HUES64 (cell line): ENCODE results near the gene ABCC4.

Experiments
- H3K27ac ChIP-seq: 2 replicates; pipeline ENCODE4 v1.7.0; 2013; ENCODE audit warnings: low read depth, low read length, inconsistent platforms
- H3K27me3 ChIP-seq: 2 replicates; pipeline ENCODE4 v1.6.1; 2013; ENCODE audit warnings: mild to moderate bottlenecking, low read length; ENCODE audit not compliant: insufficient read depth
- H3K36me3 ChIP-seq: 2 replicates; pipeline ENCODE4 v1.6.1; 2013; ENCODE audit warnings: mild to moderate bottlenecking, low read length; ENCODE audit not compliant: insufficient read depth
- H3K4me1 ChIP-seq: 2 replicates; pipeline ENCODE4 v1.6.1; 2013; ENCODE audit warnings: mild to moderate bottlenecking, low read length, moderate library complexity; ENCODE audit not compliant: insufficient read depth
- H3K4me3 ChIP-seq: 2 replicates; pipeline ENCODE4 v1.5.1; 2013; ENCODE audit warnings: mild to moderate bottlenecking, low read length, moderate library complexity
- H3K9ac ChIP-seq: 2 replicates; pipeline ENCODE4 v1.6.1; 2013; ENCODE audit warnings: mild to moderate bottlenecking, low read depth, low read length
- H3K9me3 ChIP-seq: 2 replicates; pipeline ENCODE4 v1.6.1; 2013; ENCODE audit warnings: low read depth, low read length; ENCODE audit not compliant: insufficient read depth
- WGBS: fragments of 150-250, 120-280 bp; methylation state at CpG from one replicate; pipeline ENCODE4 v1.1.7; 2013; ENCODE audit warnings: missing lambda C conversion rate; 5-methylcytosine and 5-hydroxymethylcytosine counted together

The ABCC4 gene

DNA sequence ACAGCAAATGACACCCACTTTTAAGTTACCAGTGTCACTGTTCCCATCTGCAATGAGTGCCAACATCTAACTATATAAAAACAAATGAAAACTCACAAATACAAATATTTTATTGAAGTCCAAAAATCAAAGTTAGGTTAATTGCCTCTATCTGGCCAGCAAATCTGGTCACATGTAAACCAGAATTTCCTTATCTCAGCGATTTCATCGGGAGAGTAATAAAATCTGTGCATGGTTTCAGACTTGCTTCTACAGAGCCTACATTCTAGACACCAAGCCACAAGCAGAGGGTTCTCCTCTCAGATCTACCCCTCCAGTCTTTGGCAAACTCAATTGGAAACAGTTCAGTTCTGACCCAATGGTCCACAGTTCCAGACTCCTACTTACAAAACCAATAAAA is 189.6 kb downstream of the ABCC4 start:
- 95% methylated on average over 2 of the region's 2 CpGs for WGBS
- Histone ChIP-seq H3K36me3 (no peaks in the 10 kb centered on the region), H3K9ac (no peak overlapping the region), H3K4me1 (peaks cover 31% of the 10 kb centered on the region), H3K27me3 (no peaks in the 10 kb centered on the region), H3K9me3 (no peaks in the 10 kb centered on the region), H3K27ac (no peak overlapping the region), H3K4me3 (no peak overlapping the region)

DNA sequence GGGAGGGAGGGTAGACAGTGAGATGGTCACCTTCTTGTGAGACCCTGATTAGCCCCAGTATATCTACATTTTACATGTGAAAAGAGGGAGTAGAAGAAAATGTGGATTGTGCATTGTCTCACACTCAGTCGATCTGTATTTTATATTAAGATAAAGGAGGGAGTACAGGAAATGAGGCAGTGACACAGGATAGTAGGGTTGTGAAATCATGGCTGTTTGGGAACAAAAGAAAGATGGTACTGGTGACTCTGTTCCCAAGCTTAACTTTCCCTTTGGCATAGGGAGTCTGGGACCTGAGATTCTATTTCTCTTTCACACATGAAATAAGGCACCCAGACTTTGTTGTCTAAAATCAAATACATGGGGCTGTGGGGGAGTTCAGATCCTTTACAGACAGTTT is 194.7 kb downstream of the ABCC4 start:
- H3K9me3 ChIP-seq = no peaks in the 10 kb centered on the region
- no peak overlapping the region for H3K9ac ChIP-seq
- H3K4me3 ChIP-seq = no peak overlapping the region
- no peaks in the 10 kb centered on the region for H3K36me3 ChIP-seq
- 98% methylated on average over 1 of the region's 1 CpG for WGBS
- H3K27ac ChIP-seq = no peak overlapping the region
- H3K4me1 ChIP-seq = 0 out of 2 replicates have a peak, but pooled peaks cover 2% of the 10 kb centered on the region
- H3K27me3 ChIP-seq = no peaks in the 10 kb centered on the region

DNA sequence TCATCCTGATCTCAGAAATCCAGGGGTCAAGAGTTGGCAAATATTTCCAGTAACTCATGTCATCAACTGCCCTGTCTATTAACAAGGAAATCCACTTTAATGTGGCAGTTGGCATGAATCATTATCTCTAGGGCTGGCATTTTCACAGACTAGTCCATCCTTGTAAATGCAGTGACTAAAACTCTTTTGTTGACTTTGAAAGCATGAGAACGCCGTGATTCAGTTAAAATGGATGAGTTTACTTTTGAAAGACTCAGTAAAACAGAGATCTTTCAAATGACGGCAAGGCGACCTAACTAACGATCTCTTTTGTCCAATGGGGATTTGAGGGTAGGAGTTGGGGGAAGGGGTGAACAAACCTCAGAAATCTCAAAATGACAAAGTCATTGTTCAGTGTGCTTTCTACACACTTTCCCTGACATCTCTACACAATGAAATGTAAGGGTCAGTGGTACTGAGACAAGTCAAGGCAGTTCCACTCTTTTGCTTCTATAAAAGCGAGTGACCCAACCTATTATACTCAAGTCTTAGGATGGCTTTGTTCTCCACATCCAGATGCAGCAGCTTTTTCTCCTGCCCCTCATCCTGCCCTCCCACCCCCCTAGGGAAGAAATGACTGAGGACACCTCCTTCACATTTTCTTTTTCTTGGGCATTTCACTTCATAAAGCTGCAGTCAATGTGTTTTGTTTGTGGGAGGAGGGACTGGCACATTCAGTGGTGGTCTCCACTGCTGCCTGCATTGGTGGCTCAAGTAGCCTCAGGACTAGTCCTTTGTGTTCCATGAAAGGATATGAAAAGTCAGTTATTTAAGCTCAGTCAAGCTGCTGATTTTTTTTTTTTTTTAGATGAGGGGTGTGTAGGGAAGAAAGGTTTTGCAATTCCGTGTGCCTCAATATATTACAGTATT is 200.5 kb downstream of the ABCC4 start:
- WGBS = 91% methylated on average over 6 of the region's 7 CpGs
- H3K9ac ChIP-seq = no peak overlapping the region

GRCh38 chr13:95099541-95099940 is 201.7 kb downstream of the ABCC4 start:
- no peak overlapping the region for H3K9ac ChIP-seq
- WGBS = 92% methylated on average over 6 of the region's 6 CpGs
- peaks cover 16% of the 10 kb centered on the region for H3K4me1 ChIP-seq
- no peaks in the 10 kb centered on the region; the same call in 1 of the 2 replicates for H3K36me3 ChIP-seq
- no peaks in the 10 kb centered on the region for H3K27me3 ChIP-seq
- H3K27ac ChIP-seq = no peak overlapping the region
- H3K4me3 ChIP-seq = no peak overlapping the region
- H3K9me3 ChIP-seq = peaks cover 19% of the 10 kb centered on the region; the same call in 1 of the 2 replicates

More for the DNA sequence above, 200.5 kb downstream of the ABCC4 start:
- Histone ChIP-seq H3K4me1 (peaks cover 16% of the 10 kb centered on the region), H3K9me3 (peaks cover 19% of the 10 kb centered on the region; the same call in 1 of the 2 replicates), H3K27me3 (no peaks in the 10 kb centered on the region), H3K27ac (peak overlapping the region; percentile 33; the same call in 1 of the 2 replicates), H3K4me3 (no peak overlapping the region), H3K36me3 (no peaks in the 10 kb centered on the region; the same call in 1 of the 2 replicates)

- Histone ChIP-seq H3K36me3 (no peaks in the 10 kb centered on the region; the same call in 1 of the 2 replicates), H3K27me3 (no peaks in the 10 kb centered on the region)
These were observed 202.3 kb downstream of the ABCC4 start for GRCh38 chr13:95098916-95099315.

DNA sequence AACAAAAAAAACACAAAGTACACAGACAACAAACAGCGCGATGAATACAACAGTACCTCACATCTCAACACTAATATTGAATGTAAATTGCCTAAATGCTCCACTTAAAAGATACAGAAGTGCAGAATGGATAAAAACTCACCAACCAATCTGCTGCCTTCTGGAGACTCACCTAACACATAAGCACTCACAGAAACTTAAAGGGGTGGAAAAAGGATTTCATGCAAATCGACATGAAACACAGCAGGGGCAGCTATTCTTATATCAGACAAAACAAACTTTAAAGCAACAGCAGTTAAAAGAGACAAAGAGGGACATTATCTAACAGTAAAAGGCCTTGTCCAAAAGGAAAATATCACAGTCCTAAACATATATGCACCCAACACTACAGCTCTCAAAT is 209.5 kb downstream of the ABCC4 start:
- H3K36me3 ChIP-seq = no peaks in the 10 kb centered on the region
- no peak overlapping the region for H3K27ac ChIP-seq
- 0 out of 2 replicates have a peak, but pooled peaks cover 3% of the 10 kb centered on the region for H3K9me3 ChIP-seq
- 0 out of 2 replicates have a peak, but pooled peaks cover 3% of the 10 kb centered on the region for H3K4me1 ChIP-seq
- H3K27me3 ChIP-seq = no peaks in the 10 kb centered on the region
- H3K4me3 ChIP-seq = no peak overlapping the region
- H3K9ac ChIP-seq = no peak overlapping the region
- 88% methylated on average over 3 of the region's 3 CpGs for WGBS

More at GRCh38 chr13:95098916-95099315, 202.3 kb downstream of the ABCC4 start:
- H3K9ac ChIP-seq = no peak overlapping the region
- H3K27ac ChIP-seq = no peak overlapping the region
- peaks cover 19% of the 10 kb centered on the region; the same call in 1 of the 2 replicates for H3K9me3 ChIP-seq
- 100% methylated on average over 1 of the region's 2 CpGs for WGBS
- H3K4me3 ChIP-seq = no peak overlapping the region
- peaks cover 16% of the 10 kb centered on the region for H3K4me1 ChIP-seq

DNA sequence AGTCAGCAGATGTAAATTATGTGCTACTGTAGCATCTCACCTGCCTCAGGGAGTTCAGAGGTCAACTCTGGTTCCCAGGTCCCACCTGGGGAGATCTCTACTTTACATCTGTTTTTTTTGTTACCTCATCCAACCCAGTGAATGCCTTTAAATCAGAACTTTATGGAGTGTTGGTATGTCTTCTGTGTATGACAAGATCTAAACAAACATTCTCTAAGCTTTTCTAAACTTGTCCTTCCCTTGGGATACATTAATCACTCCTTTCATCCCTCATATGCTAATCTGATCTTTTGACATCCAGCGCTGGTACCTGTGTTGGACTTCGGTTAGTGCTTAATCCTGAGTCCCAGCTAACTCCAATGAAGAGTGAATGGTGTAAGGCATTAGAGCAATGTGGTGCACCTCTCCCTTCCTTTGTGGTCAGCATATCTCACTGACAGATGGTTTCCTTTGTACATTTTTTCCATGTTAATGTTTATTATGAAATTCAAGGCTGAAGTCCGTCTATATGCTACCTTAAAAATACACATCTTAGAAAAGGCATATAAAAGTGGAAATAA is 213.4 kb downstream of the ABCC4 start:
- no peak overlapping the region for H3K27ac ChIP-seq
- H3K36me3 ChIP-seq = no peaks in the 10 kb centered on the region
- H3K27me3 ChIP-seq = no peaks in the 10 kb centered on the region
- 0 out of 2 replicates have a peak, but pooled peaks cover 3% of the 10 kb centered on the region for H3K4me1 ChIP-seq
- 87% methylated on average over 2 of the region's 3 CpGs for WGBS
- no peak overlapping the region for H3K9ac ChIP-seq
- H3K4me3 ChIP-seq = no peak overlapping the region
- H3K9me3 ChIP-seq = no peaks in the 10 kb centered on the region

DNA sequence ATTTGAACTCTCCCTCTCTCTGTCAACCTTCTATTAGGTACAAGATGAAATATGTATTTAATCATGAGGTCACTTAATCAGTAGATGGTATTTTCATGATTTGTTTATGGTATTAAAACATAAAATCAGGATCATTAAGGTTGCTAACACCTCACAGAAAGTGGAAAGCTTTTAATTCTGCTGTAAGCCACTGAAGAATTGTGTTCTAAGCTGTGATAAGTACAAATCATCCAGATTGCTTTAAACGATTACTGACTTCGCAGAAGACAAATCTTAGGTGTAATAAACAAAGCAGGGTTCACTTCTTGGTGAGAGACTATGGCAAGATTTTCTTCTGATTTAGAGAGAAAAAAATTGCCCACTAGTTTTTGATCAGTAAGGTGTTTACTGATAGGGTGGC is 214.5 kb downstream of the ABCC4 start:
- WGBS = 99% methylated on average over 2 of the region's 2 CpGs
- Histone ChIP-seq H3K36me3 (no peaks in the 10 kb centered on the region), H3K4me3 (no peak overlapping the region), H3K9me3 (no peaks in the 10 kb centered on the region), H3K9ac (no peak overlapping the region), H3K27me3 (no peaks in the 10 kb centered on the region), H3K4me1 (0 out of 2 replicates have a peak, but pooled peaks cover 2% of the 10 kb centered on the region), H3K27ac (no peak overlapping the region)

- H3K27ac ChIP-seq = no peak overlapping the region
- WGBS = 91% methylated on average over 3 of the region's 3 CpGs
- no peak overlapping the region for H3K4me3 ChIP-seq
- no peaks in the 10 kb centered on the region for H3K27me3 ChIP-seq
- no peak overlapping the region for H3K9ac ChIP-seq
- no peaks in the 10 kb centered on the region for H3K4me1 ChIP-seq
- H3K36me3 ChIP-seq = no peaks in the 10 kb centered on the region
- H3K9me3 ChIP-seq = no peaks in the 10 kb centered on the region
These were observed 217.5 kb downstream of the ABCC4 start for GRCh38 chr13:95083758-95084157.

DNA sequence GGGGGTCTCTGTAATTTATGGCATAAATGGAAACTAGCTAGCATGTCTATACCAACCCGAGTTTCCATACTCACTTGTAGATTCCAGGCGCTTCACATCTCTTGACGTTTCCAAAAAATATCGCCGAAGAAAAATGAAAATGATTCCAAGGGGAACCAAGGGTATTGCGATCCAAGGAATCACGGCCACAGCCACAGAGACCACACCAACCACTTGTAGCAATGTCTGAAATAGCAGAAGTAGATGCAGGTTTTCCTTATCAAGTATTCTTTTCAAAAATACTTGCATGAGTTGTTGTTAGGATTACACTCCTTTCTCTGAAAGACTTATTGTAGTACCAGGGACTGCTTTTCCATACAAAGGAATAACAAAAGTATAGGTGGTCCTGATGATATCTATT is 218.2 kb downstream of the ABCC4 start:
- Histone ChIP-seq H3K36me3 (no peaks in the 10 kb centered on the region), H3K27me3 (no peaks in the 10 kb centered on the region), H3K4me1 (no peaks in the 10 kb centered on the region), H3K4me3 (no peak overlapping the region), H3K27ac (no peak overlapping the region), H3K9me3 (no peaks in the 10 kb centered on the region), H3K9ac (no peak overlapping the region)
- WGBS = 96% methylated on average over 7 of the region's 7 CpGs

DNA sequence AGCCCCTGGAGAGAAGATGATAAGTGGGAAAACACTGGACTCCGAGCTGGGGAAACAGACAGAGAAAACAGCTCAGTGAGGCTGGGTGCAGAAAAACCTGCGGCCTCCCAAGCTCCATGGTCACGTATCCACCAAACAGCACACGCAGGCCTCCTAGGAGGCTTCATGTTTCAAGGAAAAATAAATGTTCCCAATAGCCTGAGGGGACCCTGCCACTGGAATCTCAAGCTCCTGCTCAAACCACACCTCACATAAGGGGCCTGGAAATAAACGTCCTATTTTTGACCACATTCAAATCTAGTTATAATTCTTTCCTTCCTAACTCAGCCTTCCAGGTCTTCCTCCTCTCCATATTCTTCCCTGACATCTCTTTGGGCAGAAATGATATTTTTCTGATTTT is 225.7 kb downstream of the ABCC4 start:
- Histone ChIP-seq H3K36me3 (peaks cover 6% of the 10 kb centered on the region; the same call in 1 of the 2 replicates), H3K9me3 (no peaks in the 10 kb centered on the region), H3K27ac (no peak overlapping the region), H3K27me3 (no peaks in the 10 kb centered on the region), H3K4me3 (no peak overlapping the region), H3K9ac (no peak overlapping the region), H3K4me1 (no peaks in the 10 kb centered on the region)
- 80% methylated on average over 5 of the region's 5 CpGs for WGBS
